DOHH2 (cell line): ENCODE results near the gene CTSE.

Experiments used
- H3F3A ChIP-seq: fragments of 200-600 bp; sonication (generic), shearing (Covaris generic); 2 replicates; pipeline ENCODE4 v1.6.0; 2016; ENCODE audit warnings: antibody characterized with exemption, mild to moderate bottlenecking; ENCODE audit not compliant: control insufficient read depth, insufficient read depth
- H3K27ac ChIP-seq: fragments of 200-600 bp; sonication (generic); 2 replicates; pipeline ENCODE4 v1.5.1; 2014; ENCODE audit warnings: low read depth, mild to moderate bottlenecking, low read length, moderate library complexity
- H3K27me3 ChIP-seq: fragments of 200-600 bp; sonication (generic); 2 replicates; pipeline ENCODE4 v1.6.1; 2014; ENCODE audit warnings: mild to moderate bottlenecking, low read length, mixed read lengths; ENCODE audit not compliant: control insufficient read depth
- H3K36me3 ChIP-seq: fragments of 200-600 bp; sonication (generic); 2 replicates; pipeline ENCODE4 v1.6.1; 2014; ENCODE audit warnings: mild to moderate bottlenecking, low read length, moderate library complexity, mixed read lengths; ENCODE audit not compliant: control insufficient read depth
- H3K4me1 ChIP-seq: fragments of 200-600 bp; sonication (generic); 2 replicates; pipeline ENCODE4 v1.6.1; 2014; ENCODE audit warnings: mild to moderate bottlenecking, low read length, mixed read lengths; ENCODE audit not compliant: control insufficient read depth
- H3K4me2 ChIP-seq: fragments of 200-600 bp; sonication (generic); 2 replicates; pipeline ENCODE4 v1.6.0; 2014; ENCODE audit warnings: mild to moderate bottlenecking, low read length, moderate library complexity
- H3K4me3 ChIP-seq: fragments of 200-600 bp; sonication (generic); 2 replicates; pipeline ENCODE4 v1.5.1; 2014; ENCODE audit warnings: mild to moderate bottlenecking, low read length, mixed read lengths
- H3K79me2 ChIP-seq: fragments of 200-600 bp; sonication (generic); 2 replicates; pipeline ENCODE4 v1.6.1; 2014; ENCODE audit warnings: mild to moderate bottlenecking, low read length, mixed read lengths; ENCODE audit not compliant: control insufficient read depth
- H3K9me2 ChIP-seq: fragments of 200-600 bp; sonication (generic); replicated peaks from 2 replicates; pipeline ENCODE4 v1.6.1; 2014; ENCODE audit warnings: mild to moderate bottlenecking, low read length, mixed read lengths; ENCODE audit not compliant: control insufficient read depth
- H3K9me3 ChIP-seq: fragments of 200-600 bp; sonication (generic); 2 replicates; pipeline ENCODE4 v1.6.1; 2014; ENCODE audit warnings: antibody characterized with exemption, low read length, mixed read lengths; ENCODE audit not compliant: control insufficient read depth, insufficient read depth
- H4K20me1 ChIP-seq: fragments of 200-600 bp; sonication (generic); 2 replicates; pipeline ENCODE4 v1.6.0; 2014; ENCODE audit warnings: low read depth, mild to moderate bottlenecking, antibody characterized with exemption, low read length, moderate library complexity; ENCODE audit not compliant: control insufficient read depth, insufficient read depth
- EZH2phosphoT487 ChIP-seq: fragments of 200-600 bp; sonication (generic); IDR thresholded peaks from 2 replicates; pipeline ENCODE4 v1.6.1; 2017; ENCODE audit warnings: borderline replicate concordance, mild to moderate bottlenecking, antibody characterized with exemption, low read length, moderate library complexity, mixed read lengths
- TF ChIP-seq, protein P1 (sequence below): fragments of 200-600 bp; sonication (generic); IDR thresholded peaks from one replicate; pipeline ENCODE4 v1.5.1; 2014; ENCODE audit warnings: antibody characterized with exemption, mild to moderate bottlenecking, low read depth, low read length; ENCODE audit not compliant: poor library complexity, severe bottlenecking

CTSE gene

GRCh38 chr1:205962821-205963221 lies 60.9 kb downstream of the CTSE start:
- H3K36me3 ChIP-seq, result no peaks in the 10 kb centered on the region
- H4K20me1 ChIP-seq, result no peaks in the 10 kb centered on the region
- H3K9me3 ChIP-seq, result no peaks in the 10 kb centered on the region
- peaks cover 12% of the 10 kb centered on the region for H3K27me3 ChIP-seq
- H3F3A ChIP-seq, result no peaks in the 10 kb centered on the region
- H3K4me1 ChIP-seq, result peaks cover 6% of the 10 kb centered on the region
- no peaks in the 10 kb centered on the region for H3K9me2 ChIP-seq
- H3K4me2 ChIP-seq, result no peak overlapping the region
- no peak overlapping the region for H3K27ac ChIP-seq
- no peak for TF ChIP-seq EZH2phosphoT487
- TF ChIP-seq, protein P1, sequence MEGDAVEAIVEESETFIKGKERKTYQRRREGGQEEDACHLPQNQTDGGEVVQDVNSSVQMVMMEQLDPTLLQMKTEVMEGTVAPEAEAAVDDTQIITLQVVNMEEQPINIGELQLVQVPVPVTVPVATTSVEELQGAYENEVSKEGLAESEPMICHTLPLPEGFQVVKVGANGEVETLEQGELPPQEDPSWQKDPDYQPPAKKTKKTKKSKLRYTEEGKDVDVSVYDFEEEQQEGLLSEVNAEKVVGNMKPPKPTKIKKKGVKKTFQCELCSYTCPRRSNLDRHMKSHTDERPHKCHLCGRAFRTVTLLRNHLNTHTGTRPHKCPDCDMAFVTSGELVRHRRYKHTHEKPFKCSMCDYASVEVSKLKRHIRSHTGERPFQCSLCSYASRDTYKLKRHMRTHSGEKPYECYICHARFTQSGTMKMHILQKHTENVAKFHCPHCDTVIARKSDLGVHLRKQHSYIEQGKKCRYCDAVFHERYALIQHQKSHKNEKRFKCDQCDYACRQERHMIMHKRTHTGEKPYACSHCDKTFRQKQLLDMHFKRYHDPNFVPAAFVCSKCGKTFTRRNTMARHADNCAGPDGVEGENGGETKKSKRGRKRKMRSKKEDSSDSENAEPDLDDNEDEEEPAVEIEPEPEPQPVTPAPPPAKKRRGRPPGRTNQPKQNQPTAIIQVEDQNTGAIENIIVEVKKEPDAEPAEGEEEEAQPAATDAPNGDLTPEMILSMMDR, result no peak
- H3K79me2 ChIP-seq, result no peaks in the 10 kb centered on the region
- no peak overlapping the region for H3K4me3 ChIP-seq

GRCh38 chr1:205961991-205962820 lies 61.5 kb downstream of the CTSE start:
- no peaks in the 10 kb centered on the region for H3K9me2 ChIP-seq
- H3K36me3 ChIP-seq, result no peaks in the 10 kb centered on the region
- no peaks in the 10 kb centered on the region for H4K20me1 ChIP-seq
- no peaks in the 10 kb centered on the region for H3K9me3 ChIP-seq
- no peak overlapping the region for H3K27ac ChIP-seq
- H3K79me2 ChIP-seq, result no peaks in the 10 kb centered on the region
- H3K4me1 ChIP-seq, result peaks cover 6% of the 10 kb centered on the region
- H3F3A ChIP-seq, result no peaks in the 10 kb centered on the region
- H3K27me3 ChIP-seq, result peaks cover 12% of the 10 kb centered on the region
- no peak overlapping the region for H3K4me3 ChIP-seq
- H3K4me2 ChIP-seq, result no peak overlapping the region
- no peak for TF ChIP-seq EZH2phosphoT487
- TF ChIP-seq, protein P1, result no peak

DNA sequence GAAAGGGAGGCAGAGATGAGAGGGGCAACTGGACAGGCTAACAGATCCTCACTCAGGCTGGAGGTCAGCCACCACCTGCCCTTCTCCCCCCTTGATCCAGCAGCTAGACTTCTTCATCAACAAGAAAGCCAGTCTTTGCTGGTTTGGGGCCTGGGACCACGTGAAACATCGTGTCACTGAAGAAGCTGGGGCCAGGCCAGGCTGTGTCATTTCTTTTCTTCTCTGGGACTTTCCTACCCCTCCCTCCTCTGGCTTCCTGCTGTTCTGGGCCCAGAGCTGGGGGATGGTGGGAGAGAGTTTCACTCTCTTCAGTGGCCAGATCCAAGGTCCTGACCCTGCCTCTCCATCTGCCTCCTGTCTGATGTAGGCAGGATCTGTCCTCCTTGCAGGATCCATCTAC lies 62.3 kb downstream of the CTSE start:
- H3K9me2 ChIP-seq, result no peaks in the 10 kb centered on the region
- H3K36me3 ChIP-seq, result no peaks in the 10 kb centered on the region
- H3K27ac ChIP-seq, result no peak overlapping the region
- peaks cover 6% of the 10 kb centered on the region for H3K4me1 ChIP-seq
- no peaks in the 10 kb centered on the region for H3K9me3 ChIP-seq
- H4K20me1 ChIP-seq, result no peaks in the 10 kb centered on the region
- H3K27me3 ChIP-seq, result peaks cover 19% of the 10 kb centered on the region
- no peaks in the 10 kb centered on the region for H3F3A ChIP-seq
- no peak overlapping the region for H3K4me3 ChIP-seq
- TF ChIP-seq, protein P1, result no peak
- no peak for TF ChIP-seq EZH2phosphoT487
- no peaks in the 10 kb centered on the region for H3K79me2 ChIP-seq
- H3K4me2 ChIP-seq, result no peak overlapping the region
